DMS53 treated with DMSO at 0.1 percent for 48 hours (cell line): ENCODE measurements around the gene P4HB.

Experiments
- DNase-seq: peaks from one replicate; lab custom pipeline; 2025; ENCODE audit not compliant: unreplicated experiment; lab: John Stamatoyannopoulos, UW

Gene P4HB

DNA sequence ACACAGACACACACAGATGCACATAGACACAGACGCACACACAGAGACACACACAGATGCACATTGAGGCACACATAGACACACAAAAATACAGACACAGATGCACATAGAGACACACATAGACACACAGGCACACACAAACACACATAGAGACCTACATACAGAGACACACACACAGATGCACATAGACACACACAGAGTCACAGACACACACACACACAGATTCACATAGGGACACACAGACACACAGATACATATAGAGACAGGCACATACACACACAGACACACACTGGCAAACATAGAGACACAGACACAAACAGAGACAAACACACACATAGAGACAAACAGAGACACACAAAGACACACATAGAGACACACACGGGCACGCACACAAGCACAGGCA lies 66.3 kb downstream of the P4HB start:
- DNase-seq = no peak
